H9 (cell line): Measurements from ENCODE around the gene PPP1R13B. TPM values are rescaled to one million over a fixed set of nuclear protein-coding genes. Genes with fewer than 3 reads are reported as not detected.
A peak's percentile ranks its signal among the peaks of the same experiment; 100 is the strongest.

Experiments
- DNase-seq: peaks from one replicate; pipeline ENCODE4 v3.0.0-alpha.2; 2017
- H2AFZ ChIP-seq: one replicate; pipeline ENCODE4 v1.6.1; 2013; ENCODE audit warnings: mild to moderate bottlenecking, low read length, control low read depth, moderate library complexity
- H2AK5ac ChIP-seq: 2 replicates; pipeline ENCODE4 v1.6.1; 2013; ENCODE audit warnings: low read length, control low read depth, mixed read lengths; ENCODE audit not compliant: insufficient read length
- H2BK120ac ChIP-seq: one replicate; pipeline ENCODE4 v1.6.1; 2013; ENCODE audit warnings: low read depth, mild to moderate bottlenecking, low read length, control low read depth, inconsistent platforms; ENCODE audit not compliant: poor library complexity, severe bottlenecking
- H2BK12ac ChIP-seq: 2 replicates; pipeline ENCODE4 v1.6.1; 2013; ENCODE audit warnings: low read length, control low read depth, mixed read lengths, low read depth; ENCODE audit not compliant: insufficient read length
- H2BK15ac ChIP-seq: 2 replicates; pipeline ENCODE4 v1.6.1; 2013; ENCODE audit warnings: low read depth, low read length, control low read depth
- H2BK20ac ChIP-seq: one replicate; pipeline ENCODE4 v1.6.1; 2013; ENCODE audit warnings: low read depth, mild to moderate bottlenecking, low read length, control low read depth, inconsistent platforms; ENCODE audit not compliant: poor library complexity, severe bottlenecking
- H2BK5ac ChIP-seq: 2 replicates; pipeline ENCODE4 v1.6.1; 2013; ENCODE audit warnings: low read length, control low read depth, mixed read lengths; ENCODE audit not compliant: insufficient read length
- H3K14ac ChIP-seq: 2 replicates; pipeline ENCODE4 v1.6.1; 2013; ENCODE audit warnings: low read length, control low read depth; ENCODE audit not compliant: insufficient read depth
- H3K18ac ChIP-seq: 2 replicates; pipeline ENCODE4 v1.6.1; 2013; ENCODE audit warnings: low read depth, mild to moderate bottlenecking, mixed read lengths, low read length, control low read depth; ENCODE audit not compliant: insufficient read length
- H3K23ac ChIP-seq: 2 replicates; pipeline ENCODE4 v1.6.1; 2013; ENCODE audit warnings: low read length, control low read depth, mixed read lengths, low read depth; ENCODE audit not compliant: insufficient read length
- H3K23me2 ChIP-seq: 2 replicates; pipeline ENCODE4 v1.6.1; 2013; ENCODE audit warnings: low read depth, mild to moderate bottlenecking, mixed read lengths, low read length, control low read depth; ENCODE audit not compliant: insufficient read length, poor library complexity, severe bottlenecking
- H3K27ac ChIP-seq: 2 replicates; pipeline ENCODE4 v1.5.1; 2013; ENCODE audit warnings: low read length, control low read depth, mixed read lengths, low read depth; ENCODE audit not compliant: insufficient read length
- H3K27me3 ChIP-seq: 2 replicates; pipeline ENCODE4 v1.6.1; 2013; ENCODE audit warnings: low read length, control low read depth, inconsistent platforms; ENCODE audit not compliant: insufficient read depth
- H3K4ac ChIP-seq: 2 replicates; pipeline ENCODE4 v1.6.1; 2013; ENCODE audit warnings: low read depth, mild to moderate bottlenecking, control low read depth, inconsistent platforms, low read length, moderate library complexity
- H3K4me1 ChIP-seq: 2 replicates; pipeline ENCODE4 v1.6.1; 2013; ENCODE audit warnings: low read length, control low read depth, inconsistent platforms; ENCODE audit not compliant: insufficient read depth
- H3K4me2 ChIP-seq: 2 replicates; pipeline ENCODE4 v1.6.1; 2013; ENCODE audit warnings: low read length, control low read depth, mixed read lengths; ENCODE audit not compliant: insufficient read length, insufficient read depth
- H3K56ac ChIP-seq: 2 replicates; pipeline ENCODE4 v1.6.1; 2013; ENCODE audit warnings: low read depth, mild to moderate bottlenecking, mixed read lengths, low read length, control low read depth; ENCODE audit not compliant: insufficient read length
- H3K79me1 ChIP-seq: 2 replicates; pipeline ENCODE4 v1.6.1; 2013; ENCODE audit warnings: low read depth, mild to moderate bottlenecking, moderate library complexity, low read length, control low read depth, inconsistent platforms; ENCODE audit not compliant: insufficient read depth, poor library complexity, severe bottlenecking
- H3K79me2 ChIP-seq: 2 replicates; pipeline ENCODE4 v1.6.1; 2013; ENCODE audit warnings: low read length, control low read depth, inconsistent platforms; ENCODE audit not compliant: insufficient read depth
- H3K9ac ChIP-seq: 2 replicates; pipeline ENCODE4 v1.6.1; 2013; ENCODE audit warnings: low read length, control low read depth, mixed read lengths; ENCODE audit not compliant: insufficient read length; ENCODE audit errors: extremely low read depth
- H3K9me3 ChIP-seq: one replicate; pipeline ENCODE4 v1.6.1; 2013; ENCODE audit warnings: low read depth, low read length, inconsistent platforms; ENCODE audit not compliant: control insufficient read depth
- H3T11ph ChIP-seq: one replicate; pipeline ENCODE4 v1.6.1; 2013; ENCODE audit warnings: mild to moderate bottlenecking, low read length, control low read depth, inconsistent platforms
- H4K20me1 ChIP-seq: one replicate; pipeline ENCODE4 v1.6.1; 2013; ENCODE audit not compliant: control insufficient read depth, insufficient read length, insufficient read depth
- H4K5ac ChIP-seq: 2 replicates; pipeline ENCODE4 v1.6.1; 2013; ENCODE audit warnings: low read depth, mild to moderate bottlenecking, mixed read lengths, low read length, control low read depth; ENCODE audit not compliant: insufficient read length
- H4K8ac ChIP-seq: replicated peaks from 2 replicates; pipeline ENCODE4 v1.6.1; 2013; ENCODE audit warnings: low read length, control low read depth, mixed read lengths, low read depth; ENCODE audit not compliant: insufficient read length
- H4K91ac ChIP-seq: 2 replicates; pipeline ENCODE4 v1.6.1; 2013; ENCODE audit warnings: low read depth, mild to moderate bottlenecking, moderate library complexity, mixed read lengths, low read length, control low read depth; ENCODE audit not compliant: insufficient read length
- H3K27ac Mint-ChIP-seq, 3 experiments: 2 replicates in 2 of 3; 3 replicates in 1 of 3; pipeline ENCODE4 v1.8.0; 2020 to 2021; ENCODE audit warnings: mixed read lengths in 3 of 3, mild to moderate bottlenecking in 1 of 3, moderate library complexity in 1 of 3
- H3K27me3 Mint-ChIP-seq: 2 replicates; pipeline ENCODE4 v1.8.0; 2021; ENCODE audit warnings: low read depth, mild to moderate bottlenecking, moderate library complexity, mixed read lengths
- H3K36me3 Mint-ChIP-seq, 3 experiments: 2 replicates in 2 of 3; 3 replicates in 1 of 3; pipeline ENCODE4 v1.8.0; 2020 to 2021; ENCODE audit warnings: low read depth in 3 of 3, mixed read lengths in 3 of 3; ENCODE audit not compliant: insufficient read depth in 1 of 3
- H3K4me1 Mint-ChIP-seq, 2 experiments: 2 replicates each; pipeline ENCODE4 v1.8.0; 2020; ENCODE audit warnings: mixed read lengths in 2 of 2
- H3K4me3 Mint-ChIP-seq, 2 experiments: 2 replicates in 1 of 2; 3 replicates in 1 of 2; pipeline ENCODE4 v1.8.0; 2020 to 2021; ENCODE audit warnings: mild to moderate bottlenecking in 2 of 2, mixed read lengths in 2 of 2, moderate library complexity in 1 of 2
- H3K9me3 Mint-ChIP-seq, 2 experiments: 2 replicates in 1 of 2; 3 replicates in 1 of 2; pipeline ENCODE4 v1.8.0; 2020; ENCODE audit warnings: mild to moderate bottlenecking in 2 of 2, mixed read lengths in 2 of 2, moderate library complexity in 1 of 2
- CTCF ChIP-seq: fragments of 200-600 bp; sonication (generic); conservative IDR thresholded peaks from 3 replicates; pipeline ENCODE4 v1.8.0; 2021; ENCODE audit warnings: antibody characterized with exemption, mild to moderate bottlenecking
- WGBS: extraction: QIAGEN DNeasy Blood & Tissue Kit; methylation state at CpG from one replicate; pipeline ENCODE4 v1.1.7; 2013; ENCODE audit warnings: missing lambda C conversion rate, low lambda C conversion rate, mixed read lengths; ENCODE audit not compliant: insufficient read length; ENCODE audit errors: extremely low coverage; 5-methylcytosine and 5-hydroxymethylcytosine counted together
- total RNA-seq: library from RNA; stranded (reverse); gene quantifications from 2 replicates; pipeline ENCODE4 v1.2.1, GENCODE V29; 2021

PPP1R13B gene
- total RNA-seq, 1 experiment from 2014 or later = 6.0 TPM

- Histone ChIP-seq H2BK5ac (no peak overlapping the region), H3K18ac (no peak overlapping the region), H2BK120ac (no peak overlapping the region), H3K27ac (no peak overlapping the region), H3K56ac (no peak overlapping the region), H4K8ac (no peak overlapping the region), H3K9ac (no peak overlapping the region), H2AK5ac (no peak overlapping the region), H3K14ac (no peak overlapping the region), H3K23me2 (no peaks in the 10 kb centered on the region), H2AFZ (no peak overlapping the region), H3K79me1 (no peaks in the 10 kb centered on the region), H3K4me2 (no peak overlapping the region), H3K4ac (no peak overlapping the region), H2BK20ac (no peak overlapping the region), H4K5ac (no peak overlapping the region), H4K91ac (no peak overlapping the region), H3K79me2 (no peaks in the 10 kb centered on the region), H3K9me3 (no peaks in the 10 kb centered on the region), H4K20me1 (no peaks in the 10 kb centered on the region), H2BK15ac (no peak overlapping the region), H3T11ph (no peak overlapping the region), H3K23ac (no peak overlapping the region), H3K27me3 (no peaks in the 10 kb centered on the region), H2BK12ac (no peak overlapping the region), H3K4me1 (no peaks in the 10 kb centered on the region; the same call in 1 of the 2 replicates)
- TF ChIP-seq CTCF = no peak
- DNase-seq = no peak
- Mint-ChIP-seq H3K27me3 (peaks cover 1% of the 10 kb centered on the region; the same call in 1 of the 2 replicates), H3K9me3 (no peaks in the 10 kb centered on the region; a peak in 1 of 5 replicates), H3K4me1 (peaks cover 0 to 6% of the 10 kb centered on the region in 2 experiments), H3K36me3 (peaks cover 16 to 47% (median 44%) of the 10 kb centered on the region in 3 experiments; a peak in 6 of 7 replicates), H3K27ac (peak overlapping the region in 1 of 3 experiments; percentile 65; a peak in 4 of 7 replicates), H3K4me3 (no peak overlapping the region)
- WGBS = no CpG with 5 or more reads among the region's 29 CpGs
Observed at GRCh38 chr14:103702497-103703432, 144.6 kb downstream of the PPP1R13B start.
